LNCaP clone FGC (cell line): ENCODE results near the gene TMEM229B.

Source experiments
- DNase-seq: peaks from one replicate; pipeline ENCODE4 v3.0.0-alpha.2; 2011; ENCODE audit warnings: low read depth
- H3K4me3 ChIP-seq: 2 replicates; pipeline ENCODE4 v1.5.1; 2011; ENCODE audit warnings: mild to moderate bottlenecking, low read depth, low read length, control low read depth
- CTCF ChIP-seq: IDR thresholded peaks from 2 replicates; pipeline ENCODE4 v1.5.1; 2012; ENCODE audit warnings: mild to moderate bottlenecking; ENCODE audit not compliant: control insufficient read depth, insufficient read depth; ENCODE audit errors: extremely low read depth

TMEM229B gene

GRCh38 chr14:67472726-67473125, 15.8 kb downstream of the TMEM229B start:
- no peak for DNase-seq
- TF ChIP-seq CTCF = no peak
- H3K4me3 ChIP-seq = no peak overlapping the region

GRCh38 chr14:67469954-67470353, 18.6 kb downstream of the TMEM229B start:
- TF ChIP-seq CTCF = no peak
- no peak overlapping the region for H3K4me3 ChIP-seq
- no peak for DNase-seq

- no peak for DNase-seq
- no peak for TF ChIP-seq CTCF
- no peak overlapping the region for H3K4me3 ChIP-seq
Observed at GRCh38 chr14:67468378-67468730, 20.2 kb downstream of the TMEM229B start.

GRCh38 chr14:67467134-67467533, 21.4 kb downstream of the TMEM229B start:
- no peak for DNase-seq
- no peak for TF ChIP-seq CTCF
- H3K4me3 ChIP-seq = no peak overlapping the region

GRCh38 chr14:67464879-67465278, 23.6 kb downstream of the TMEM229B start:
- no peak for TF ChIP-seq CTCF
- no peak for DNase-seq
- no peak overlapping the region for H3K4me3 ChIP-seq

GRCh38 chr14:67464377-67464776, 24.1 kb downstream of the TMEM229B start:
- no peak for DNase-seq
- no peak for TF ChIP-seq CTCF
- no peak overlapping the region for H3K4me3 ChIP-seq

GRCh38 chr14:67463900-67464299, 24.6 kb downstream of the TMEM229B start:
- H3K4me3 ChIP-seq = no peak overlapping the region
- no peak for DNase-seq
- TF ChIP-seq CTCF = no peak
